Left colon (tissue), 2 donors: ENCODE measurements around the gene TIMM17A. TPM values are rescaled to one million over a fixed set of nuclear protein-coding genes. Genes with fewer than 3 reads are reported as not detected.

Source experiments
- ATAC-seq: fragments of 200-7000 bp; cut with Tn5 transposase; one replicate; pipeline ENCODE4 v1.9.1; 2020; ENCODE audit warnings: mild to moderate bottlenecking, moderate library complexity
- DNase-seq, 2 donors: peaks; one replicate each; pipeline ENCODE4 v3.0.0-alpha.2; 2020
- intact Hi-C, 2 donors: fragments of 100-400 bp; cut with DNase I in 1 of 2; cut with micrococcal nuclease in 1 of 2; formaldehyde crosslinking; loops; one replicate each; pipeline versions ENCODE4 v1.11.2 to v1.14.0; 2022; cut with DNase I, micrococcal nuclease
- total RNA-seq, 2 donors: library from RNA; stranded (reverse); fragmentation: NEBNext Ultra II Directional; extraction: Animal tissue kit (Norgen Biotek cat#: 25700); gene quantifications; one replicate each; pipeline ENCODE4 v1.2.1, GENCODE V29; 2021
- donor health status: DM: no; HTN: no; CAD: no.
- donor health status: DM: yes; HTN: yes; CAD: no.

The TIMM17A gene
- total RNA-seq, 2 donors from 2014 or later = 53.1 to 60.1 TPM

DNA sequence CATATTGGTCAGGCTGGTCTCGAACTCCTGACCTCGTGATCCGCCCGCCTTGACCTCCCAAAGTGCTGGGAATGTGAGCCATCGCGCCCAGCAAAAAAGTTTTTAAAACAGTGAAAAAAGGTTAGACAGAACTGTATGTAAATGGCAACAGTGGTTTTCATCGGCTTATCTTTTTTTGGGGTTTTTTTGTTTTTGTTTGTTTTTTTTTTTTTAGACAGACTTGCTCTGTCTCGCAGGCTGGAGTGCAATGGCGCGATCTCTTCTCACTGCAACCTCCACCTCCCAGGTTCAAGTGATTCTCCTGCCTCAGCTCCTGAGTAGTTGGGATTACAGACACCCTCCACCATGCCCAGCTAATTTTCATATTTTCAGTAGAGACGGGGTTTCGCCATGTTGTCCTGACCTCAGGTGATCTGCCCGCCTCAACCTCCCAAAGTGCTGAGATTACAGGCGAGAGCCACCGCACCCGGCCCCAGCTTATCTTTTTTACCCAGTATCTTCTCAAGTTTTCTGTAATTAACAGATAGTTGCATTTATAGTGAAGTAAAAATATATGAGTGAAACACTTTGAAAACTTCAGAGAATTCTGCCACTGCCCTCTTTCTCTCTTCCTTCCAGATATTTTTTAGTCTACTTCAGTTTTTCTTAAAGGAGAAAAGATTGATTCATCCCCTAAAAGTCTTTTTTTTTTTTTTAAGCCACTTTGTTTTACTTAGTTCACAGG, 13.1 kb downstream of the TIMM17A start:
- intact Hi-C loops = no loop called here
- no peak for ATAC-seq
- no peak for DNase-seq

DNA sequence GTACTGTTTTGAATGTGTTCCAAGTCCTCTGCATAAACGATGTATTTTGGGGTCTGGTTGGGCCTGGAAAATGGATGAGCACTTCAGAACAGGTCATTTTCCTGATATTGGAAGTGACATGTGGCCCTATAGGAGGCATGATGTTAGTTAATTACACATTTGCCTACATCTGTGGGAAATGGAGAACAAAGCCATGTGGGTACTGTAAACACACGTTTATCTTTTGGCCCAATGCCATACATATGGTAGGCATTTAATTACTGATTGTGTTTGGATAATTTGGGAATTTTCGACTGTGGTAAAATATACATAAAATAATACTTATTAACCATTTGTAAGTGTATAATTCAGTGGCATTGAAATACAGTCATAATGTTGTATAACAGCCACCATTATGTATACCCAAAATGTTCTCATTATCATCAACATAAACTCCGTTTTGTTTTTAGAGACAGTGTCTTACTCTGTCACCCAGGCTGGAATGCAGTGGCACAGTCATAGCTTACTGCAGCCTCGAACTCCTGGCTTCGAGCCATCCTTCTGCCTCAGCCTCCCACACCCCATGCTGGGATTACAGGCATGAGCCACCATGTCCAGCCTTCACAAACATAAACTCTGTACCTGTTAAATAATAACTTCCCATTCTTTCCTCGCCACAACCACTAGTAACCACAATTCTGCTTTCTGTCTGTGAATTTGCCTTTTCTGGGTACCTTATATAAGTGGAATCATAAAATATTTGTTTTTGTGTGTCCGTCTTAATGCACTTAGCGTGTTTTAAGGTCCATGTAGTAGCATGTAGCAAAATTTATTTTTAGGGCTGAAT, 15.2 kb downstream of the TIMM17A start:
- ATAC-seq (peak; percentile 26), DNase-seq (no peak)
- intact Hi-C loops = loop anchor here (5.0 to 10.0 kb wide), 2 partner anchors 76 to 78 kb away; no protein-coding TSS in a partner anchor

DNA sequence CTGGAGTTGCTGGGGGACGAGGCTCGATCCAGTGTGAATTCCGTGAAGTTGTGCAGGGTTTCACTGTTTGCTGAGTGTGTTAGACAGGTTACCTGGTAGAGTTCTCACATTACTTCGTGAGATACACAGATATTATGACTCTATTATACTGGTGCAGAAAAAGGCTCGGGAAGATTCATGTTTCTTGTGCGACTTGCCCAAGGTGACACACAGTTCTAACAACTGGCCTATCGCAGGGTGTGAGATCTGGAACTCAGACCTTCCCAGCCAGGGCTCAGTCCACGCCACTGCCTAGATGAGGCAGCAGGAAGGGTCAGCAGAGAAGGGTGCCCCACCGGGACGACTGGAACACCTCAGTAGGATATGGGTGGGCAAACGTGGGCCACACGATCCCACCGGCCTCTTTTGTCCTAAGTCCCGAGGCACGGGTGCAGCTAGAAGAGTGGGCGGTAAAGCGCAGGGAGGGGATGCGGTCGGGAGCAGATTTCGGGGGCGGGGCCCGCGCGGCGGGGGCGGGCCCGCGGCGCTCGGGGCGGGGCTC, 26.8 kb downstream of the TIMM17A start:
- ATAC-seq (peak; percentile 79), DNase-seq (peak; percentile 62 to 83)
- intact Hi-C loops = no loop called here

DNA sequence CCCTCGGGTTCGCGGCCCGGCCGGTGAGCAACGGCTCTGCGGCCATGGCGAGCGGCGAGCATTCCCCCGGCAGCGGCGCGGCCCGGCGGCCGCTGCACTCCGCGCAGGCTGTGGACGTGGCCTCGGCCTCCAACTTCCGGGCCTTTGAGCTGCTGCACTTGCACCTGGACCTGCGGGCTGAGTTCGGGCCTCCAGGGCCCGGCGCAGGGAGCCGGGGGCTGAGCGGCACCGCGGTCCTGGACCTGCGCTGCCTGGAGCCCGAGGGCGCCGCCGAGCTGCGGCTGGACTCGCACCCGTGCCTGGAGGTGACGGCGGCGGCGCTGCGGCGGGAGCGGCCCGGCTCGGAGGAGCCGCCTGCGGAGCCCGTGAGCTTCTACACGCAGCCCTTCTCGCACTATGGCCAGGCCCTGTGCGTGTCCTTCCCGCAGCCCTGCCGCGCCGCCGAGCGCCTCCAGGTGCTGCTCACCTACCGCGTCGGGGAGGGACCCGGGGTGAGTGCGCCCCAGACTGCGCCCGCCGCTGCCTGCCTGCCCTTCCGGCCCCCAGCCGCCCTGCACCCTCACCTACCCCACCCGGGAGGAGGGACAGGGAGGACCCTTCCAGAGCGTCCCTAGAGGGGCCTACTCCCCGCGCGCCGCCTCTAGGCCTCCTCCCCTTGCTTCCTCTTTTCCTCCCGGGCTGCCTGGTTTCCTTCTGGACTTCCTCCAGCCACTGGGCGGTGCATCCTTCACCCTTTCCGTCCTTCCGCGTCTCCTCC, 27.5 kb downstream of the TIMM17A start, which contains the start of gene RNPEP:
Gene RNPEP, plus strand, starts transcription at position 26 of the 757 bp plus-strand sequence. Its CDS starts 19 bp downstream, at position 45.
- intact Hi-C loops = no loop called here
- ATAC-seq (peak; percentile 86), DNase-seq (peak; percentile 79 to 81)

DNA sequence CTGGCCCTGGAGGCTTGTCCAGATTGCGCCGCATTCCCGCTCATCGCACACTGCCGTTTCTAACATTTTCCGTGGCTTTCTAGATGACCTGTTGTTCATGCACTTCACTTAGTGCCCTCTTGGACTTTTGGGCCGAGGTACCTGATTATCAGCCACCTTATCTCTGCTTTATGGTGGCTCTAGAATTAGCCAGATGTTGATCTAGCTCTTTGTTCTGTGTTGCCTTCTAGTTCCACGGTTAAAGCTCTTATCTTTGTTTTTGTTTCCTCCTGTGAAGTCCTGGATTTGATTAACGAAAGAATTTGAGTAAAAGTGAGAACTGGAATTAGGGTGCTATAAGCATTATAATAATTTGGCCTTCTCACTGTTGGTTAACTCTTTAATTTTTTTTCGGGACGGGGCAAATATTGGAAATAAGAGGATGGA, 28.1 kb downstream of the TIMM17A start:
- ATAC-seq (no peak), DNase-seq (no peak)
- intact Hi-C loops = no loop called here

DNA sequence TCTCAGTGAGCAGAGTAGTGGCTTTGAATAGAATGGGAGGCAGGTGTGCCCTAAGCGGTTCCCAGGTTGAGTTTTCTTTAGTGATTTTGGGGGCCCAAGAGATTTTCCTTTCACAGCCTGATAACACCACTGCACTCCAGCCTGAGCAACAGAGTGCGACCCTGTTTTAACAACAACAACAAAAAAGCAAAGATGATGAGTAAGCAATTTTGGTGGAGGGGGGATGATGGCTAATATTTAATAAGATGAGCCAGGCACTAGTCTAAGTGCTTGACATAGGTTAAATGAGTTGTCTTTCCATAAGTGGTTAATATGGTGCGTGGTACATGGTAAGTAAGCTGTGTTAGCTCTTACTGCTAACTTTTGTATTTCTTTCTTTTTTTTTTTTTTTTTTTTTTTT, 29.1 kb downstream of the TIMM17A start:
- DNase-seq = no peak
- ATAC-seq = no peak
- intact Hi-C loops = no loop called here

DNA sequence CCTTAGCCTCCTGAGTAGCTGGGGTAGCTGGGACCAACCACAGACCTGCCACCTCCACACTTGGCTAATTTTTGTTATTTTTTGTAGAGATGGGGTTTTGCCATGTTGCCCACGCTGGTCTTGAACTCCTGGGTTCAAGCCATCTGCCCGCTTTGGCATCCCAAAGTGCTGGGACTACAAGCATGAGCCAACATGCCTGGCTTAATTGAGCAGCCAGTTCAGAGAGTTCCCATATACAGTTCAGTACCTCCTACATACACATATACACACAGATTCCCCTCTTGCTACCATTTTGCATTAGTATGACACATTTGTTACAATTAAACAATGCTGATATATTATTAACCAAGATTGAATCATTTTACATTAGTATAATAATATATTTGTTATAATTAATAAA, 30.1 kb downstream of the TIMM17A start:
- intact Hi-C loops = no loop called here
- DNase-seq (no peak), ATAC-seq (no peak)

DNA sequence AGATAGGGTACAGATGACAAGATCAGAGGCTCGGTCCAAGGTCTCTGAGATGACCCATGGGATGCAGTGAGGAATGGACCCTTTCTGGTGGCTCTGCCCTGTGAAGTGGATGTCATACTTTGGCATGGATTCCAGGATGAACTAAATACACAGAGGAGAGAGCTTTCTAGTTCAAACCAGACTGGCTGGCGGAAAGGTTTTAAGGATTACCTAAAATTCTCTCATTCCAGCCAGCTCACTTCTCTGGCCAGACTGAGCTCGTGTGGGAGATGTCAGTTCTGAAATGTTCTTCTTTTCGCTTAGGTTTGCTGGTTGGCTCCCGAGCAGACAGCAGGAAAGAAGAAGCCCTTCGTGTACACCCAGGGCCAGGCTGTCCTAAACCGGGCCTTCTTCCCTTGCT, 33.3 kb downstream of the TIMM17A start:
- ATAC-seq = no peak
- intact Hi-C loops = no loop called here
- DNase-seq = no peak

DNA sequence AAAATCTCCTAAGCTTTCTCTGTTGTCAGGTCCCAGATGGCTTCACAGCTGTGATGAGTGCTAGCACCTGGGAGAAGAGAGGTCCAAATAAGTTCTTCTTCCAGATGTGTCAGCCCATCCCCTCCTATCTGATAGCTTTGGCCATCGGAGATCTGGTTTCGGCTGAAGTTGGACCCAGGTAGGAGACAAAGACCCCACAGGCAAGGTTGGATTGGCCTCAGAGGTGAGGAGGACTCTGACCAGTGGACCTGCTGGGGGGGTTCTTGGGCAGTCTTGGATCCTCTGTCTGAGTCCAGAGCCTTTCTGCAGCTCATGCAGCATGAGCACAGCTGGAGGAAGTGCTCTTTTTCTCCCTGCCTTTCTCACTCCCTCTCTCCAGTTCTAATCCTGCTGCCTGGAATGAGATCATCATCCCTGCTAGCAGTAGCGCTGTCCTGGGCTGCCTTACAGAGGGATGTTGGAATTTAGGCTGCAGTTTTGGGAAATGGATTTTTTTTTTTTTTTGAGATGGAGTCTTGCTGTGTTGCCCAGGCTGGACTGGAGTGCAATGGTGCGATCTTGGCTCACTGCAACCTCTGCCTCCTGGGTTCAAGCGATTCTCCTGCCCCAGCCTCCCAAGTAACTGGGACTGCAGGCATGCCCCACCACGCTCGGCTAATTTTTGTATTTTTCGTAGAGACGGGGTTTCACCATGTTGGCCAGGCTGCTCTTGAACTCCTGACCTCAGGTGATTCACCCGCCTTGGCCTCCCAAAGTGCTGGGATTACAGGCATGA, 34.2 kb downstream of the TIMM17A start:
- intact Hi-C loops = no loop called here
- ATAC-seq (peak; percentile 14), DNase-seq (no peak)

DNA sequence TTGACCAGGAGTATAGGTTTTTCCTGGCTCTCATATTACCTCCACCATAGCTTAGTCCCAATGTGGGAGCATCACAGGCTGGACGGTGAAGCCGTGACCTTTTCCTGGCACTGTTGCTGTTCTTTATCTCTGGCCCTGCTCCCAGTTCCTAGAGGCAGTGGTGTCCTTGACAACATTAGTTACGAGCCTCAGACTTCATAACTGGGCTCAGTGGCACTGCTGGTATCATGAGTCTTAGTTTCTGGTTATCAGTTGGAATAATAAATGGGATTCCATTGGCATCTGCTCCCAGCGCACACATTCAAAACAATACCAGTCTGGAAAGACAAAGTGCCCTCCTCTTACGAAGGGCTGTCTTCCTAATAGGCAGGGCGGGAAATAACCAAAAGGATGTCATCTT, 35.1 kb downstream of the TIMM17A start:
- ATAC-seq (no peak), DNase-seq (no peak)
- intact Hi-C loops = no loop called here

DNA sequence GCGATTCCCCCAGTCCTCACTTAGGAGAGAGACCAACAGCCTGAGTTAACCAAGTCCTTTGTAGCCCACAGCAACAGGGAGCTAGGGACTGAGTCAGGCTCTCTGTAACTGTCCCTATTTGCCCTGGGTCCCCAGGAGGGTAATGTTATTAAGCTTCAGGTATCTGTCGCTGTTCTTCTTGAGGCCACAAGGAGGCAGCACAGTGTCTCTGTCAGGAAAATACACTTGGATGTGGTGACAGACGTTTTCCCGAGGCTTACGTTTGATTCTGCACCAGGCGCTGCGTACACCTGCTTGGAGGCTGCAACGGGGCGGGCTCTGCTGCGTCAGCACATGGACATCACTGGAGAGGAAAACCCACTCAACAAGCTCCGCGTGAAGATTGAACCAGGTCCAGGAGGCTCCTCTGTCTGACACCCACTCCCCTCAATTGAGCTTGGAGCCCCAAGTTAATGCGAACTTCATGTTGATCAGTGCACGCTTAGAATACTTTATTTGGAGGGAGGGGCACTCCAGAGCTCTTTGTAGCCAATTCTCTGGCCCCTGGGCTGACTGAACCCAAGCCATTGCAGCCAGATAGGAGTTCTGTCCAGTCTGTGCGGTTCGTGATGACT, 44.4 kb downstream of the TIMM17A start:
- intact Hi-C loops = loop anchor here in 1 of 2 donors (5.0 kb wide), 1 partner anchor 133 kb away; no protein-coding TSS in a partner anchor
- DNase-seq (peak; percentile 34 to 47), ATAC-seq (peak; percentile 83)

DNA sequence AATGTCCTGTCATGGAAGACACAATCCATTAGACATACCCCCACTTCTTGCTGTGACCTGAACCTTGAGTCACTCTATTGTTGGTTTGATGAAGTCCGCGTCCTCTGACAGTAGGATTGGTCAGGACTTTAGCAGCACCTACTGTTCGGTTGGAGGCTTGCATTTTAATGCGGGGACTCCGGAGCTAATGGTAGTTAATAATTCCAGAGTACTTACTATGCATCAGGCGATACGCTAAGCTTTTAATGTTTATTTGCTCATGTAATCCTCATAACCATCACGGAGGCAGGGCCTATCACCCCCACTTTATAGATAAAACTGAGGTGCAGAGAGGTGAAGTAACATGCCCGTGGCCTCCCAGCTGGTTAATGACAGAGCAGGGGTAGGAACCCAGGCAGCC, 47.2 kb downstream of the TIMM17A start:
- intact Hi-C loops = loop anchor here in 1 of 2 donors (5.0 kb wide), 1 partner anchor 130 kb away; no protein-coding TSS in a partner anchor
- no peak for DNase-seq
- ATAC-seq = no peak

DNA sequence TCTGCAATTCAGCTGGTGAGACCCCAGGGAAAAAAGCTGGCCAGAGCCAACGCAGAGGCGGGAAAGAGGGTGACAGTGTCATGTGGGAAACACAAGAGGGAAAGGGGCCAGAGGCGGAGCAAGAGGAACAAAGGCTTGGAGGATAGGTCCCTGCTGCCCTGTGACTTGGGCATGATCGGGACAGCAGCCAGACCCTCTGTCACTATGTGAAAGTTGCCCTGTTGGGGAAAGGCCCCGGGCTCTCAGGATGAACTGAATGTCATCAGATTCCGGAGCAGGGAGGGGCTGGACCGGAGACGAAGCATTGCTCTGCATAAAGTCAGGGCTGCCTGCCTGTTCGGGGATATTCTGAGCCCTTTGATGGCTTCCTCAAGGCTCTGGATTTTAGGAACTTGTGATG, 49.4 kb downstream of the TIMM17A start:
- ATAC-seq (no peak), DNase-seq (no peak)
- intact Hi-C loops = loop anchor here (5.0 kb wide), 2 partner anchors 128 to 133 kb away; no protein-coding TSS in a partner anchor

DNA sequence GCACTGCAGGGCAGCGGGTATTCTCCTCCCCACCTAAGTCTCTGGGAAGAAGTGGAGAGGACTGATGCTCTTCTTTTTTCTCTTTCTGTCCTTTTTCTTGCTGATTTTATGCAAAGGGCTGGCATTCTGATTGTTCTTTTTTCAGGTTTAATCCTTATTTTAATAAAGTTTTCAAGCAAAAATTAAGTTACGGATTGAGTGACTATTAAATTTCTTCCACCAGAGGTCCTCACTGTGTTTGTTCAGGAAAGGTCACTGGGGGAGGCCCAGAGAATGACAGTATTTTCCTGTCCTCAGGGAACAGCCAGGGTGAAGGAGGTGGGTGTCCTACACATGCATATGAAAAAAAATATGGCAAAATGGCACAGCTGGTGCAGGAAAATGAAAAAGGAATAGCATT, 50.7 kb downstream of the TIMM17A start:
- intact Hi-C loops = loop anchor here in 1 of 2 donors (5.0 kb wide), 1 partner anchor 131 kb away; no protein-coding TSS in a partner anchor
- no peak for ATAC-seq
- no peak for DNase-seq

DNA sequence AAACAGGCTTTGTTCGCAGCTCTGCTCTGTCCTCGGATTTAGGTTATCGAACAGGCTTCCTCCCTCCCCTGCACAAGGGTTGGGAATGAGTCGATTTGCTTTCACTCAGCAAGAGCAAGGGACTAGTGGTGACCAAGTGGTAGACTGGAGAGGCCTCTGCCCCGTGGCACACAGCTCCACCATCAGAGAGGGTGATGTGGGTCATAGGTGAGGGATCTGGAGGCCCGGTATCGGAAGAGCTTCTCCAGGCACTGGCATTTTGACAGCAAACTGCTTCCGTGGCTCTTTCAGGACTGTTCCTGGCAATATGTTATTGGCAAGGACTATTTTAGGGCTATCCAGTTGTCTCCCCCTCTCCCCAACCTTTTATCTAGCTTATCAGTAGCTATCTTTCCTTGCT, 52.0 kb downstream of the TIMM17A start:
- DNase-seq = peak; percentile 23 to 59
- intact Hi-C loops = loop anchor here in 1 of 2 donors (5.0 kb wide), 1 partner anchor 130 kb away; no protein-coding TSS in a partner anchor
- no peak for ATAC-seq

DNA sequence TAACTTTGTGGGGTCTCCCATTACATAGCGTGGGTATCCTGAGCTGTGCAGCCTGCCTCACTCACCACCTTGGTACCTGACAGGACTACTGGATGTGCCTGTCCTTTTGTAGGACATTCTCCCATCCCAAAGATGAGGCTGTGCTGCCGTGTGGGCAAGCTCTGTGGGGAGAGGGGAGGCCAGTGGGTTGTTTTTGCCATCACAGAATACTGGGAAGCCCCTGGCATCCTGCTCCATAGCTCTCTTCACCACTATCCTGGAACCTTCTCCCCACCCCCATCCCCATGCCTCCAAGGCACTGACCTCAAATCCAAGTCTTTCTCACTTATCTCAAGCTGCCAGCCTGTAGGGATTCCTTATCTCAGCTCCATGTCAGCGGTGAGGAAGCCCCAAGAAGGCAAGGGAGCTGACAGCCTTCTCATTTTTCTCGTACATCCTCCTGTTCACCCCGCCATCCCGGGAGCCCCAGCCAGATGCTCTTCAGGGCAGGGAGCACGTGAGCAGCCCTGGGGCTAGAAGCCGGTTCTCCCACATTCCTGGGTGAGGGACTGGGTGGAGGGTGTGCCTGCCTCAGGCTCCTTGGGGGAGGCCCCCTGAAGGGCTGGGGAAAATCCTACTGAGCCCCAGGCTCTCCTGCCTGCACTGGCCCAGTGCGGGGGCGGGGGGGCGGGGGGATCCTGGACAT, 52.6 kb downstream of the TIMM17A start:
- ATAC-seq (peak; percentile 42), DNase-seq (peak; percentile 85 to 93)
- intact Hi-C loops = loop anchor here in 1 of 2 donors (5.0 kb wide), 1 partner anchor 129 kb away; no protein-coding TSS in a partner anchor
